ENCODE data around the gene AKAP8L. TPM values are rescaled to one million over a fixed set of nuclear protein-coding genes. Genes with fewer than 3 reads are reported as not detected.

Gene AKAP8L
- total and polyA plus RNA-seq, 2 of the 8 experiments (the other 6 are each of a cell fraction or from before 2014, with no cell fraction given): 75.1 to 138 TPM

DNA sequence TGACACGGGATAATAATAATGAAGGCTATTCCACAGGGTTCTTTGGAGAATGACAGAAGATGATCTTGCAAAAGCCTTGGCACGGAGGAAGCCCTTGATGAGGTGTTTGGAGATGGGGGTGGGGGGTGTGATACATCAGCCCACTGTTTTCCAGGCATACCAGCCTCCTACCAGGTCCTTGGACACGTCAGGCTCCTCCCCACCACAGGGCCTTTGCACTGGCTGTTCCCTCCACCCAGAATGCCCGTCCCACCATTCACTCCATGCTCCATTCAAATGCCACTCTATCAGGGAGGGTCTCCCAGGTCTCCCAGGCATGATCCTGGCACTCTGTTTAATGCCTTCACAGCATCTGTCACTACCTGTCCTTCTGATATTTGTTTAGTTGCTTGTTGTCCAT, 28.3 kb upstream of the AKAP8L start:
- Histone ChIP-seq H4K20me1 (replicated peaks in 1 of 2; ENCODE audit: control insufficient read depth in 1 of 2, insufficient read depth in 2 of 2, low read length in 2 of 2) (no peaks in the 10 kb centered on the region), H3K23me2 (ENCODE audit: low read depth, low read length) (peaks cover 15% of the 10 kb centered on the region; the same call in 1 of the 2 replicates), H3K56ac (replicated peaks; ENCODE audit: insufficient read length, low read depth, low read length) (no peak overlapping the region), H4K8ac (ENCODE audit: extremely low read depth, insufficient read depth, low read length) (no peak overlapping the region), H3K9me3 (ENCODE audit: insufficient read depth in 2 of 2, low read depth in 1 of 2, low read length in 1 of 2) (no peaks in the 10 kb centered on the region), H3K4me3 (ENCODE audit: extremely low read depth in 1 of 4, insufficient read depth in 2 of 4, low read depth in 3 of 4, low read length in 4 of 4) (no peak overlapping the region), H3K23ac (ENCODE audit: insufficient read length) (no peak overlapping the region), H3K79me2 (ENCODE audit: control insufficient read depth in 1 of 2, insufficient read depth in 2 of 2, low read length in 2 of 2) (no peaks in the 10 kb centered on the region), H3K4me2 (ENCODE audit: insufficient read depth in 1 of 2, low read depth in 2 of 2, low read length in 2 of 2) (no peak overlapping the region), H4K91ac (replicated peaks; ENCODE audit: insufficient read length, low read length) (no peak overlapping the region), H2BK120ac (replicated peaks; ENCODE audit: low read depth, low read length) (no peak overlapping the region), H3K36me3 (ENCODE audit: control insufficient read depth in 2 of 4, insufficient read depth in 4 of 4, low read length in 3 of 4) (no peaks in the 10 kb centered on the region), H2BK15ac (ENCODE audit: low read length) (no peak overlapping the region), H3K79me1 (ENCODE audit: low read depth, low read length) (no peaks in the 10 kb centered on the region), H3K9ac (replicated peaks in 1 of 4; ENCODE audit: extremely low read depth in 1 of 4, low read depth in 3 of 4, low read length in 3 of 4) (no peak overlapping the region), H3K27me3 (replicated peaks in 1 of 4; ENCODE audit: control insufficient read depth in 3 of 4, extremely low read depth in 1 of 4, insufficient read depth in 3 of 4, low read length in 3 of 4) (peaks cover 0 to 2% (median 0%) of the 10 kb centered on the region in 4 experiments; a peak in 1 of 7 replicates), H2BK20ac (ENCODE audit: low read length) (no peak overlapping the region), H4K5ac (ENCODE audit: insufficient read length, low read depth, low read length) (no peak overlapping the region), H2BK12ac (ENCODE audit: low read depth, low read length) (no peak overlapping the region), H2BK5ac (ENCODE audit: low read depth, low read length) (no peak overlapping the region), H3K14ac (ENCODE audit: insufficient read length) (no peak overlapping the region), H2AK5ac (ENCODE audit: low read depth, low read length) (no peak overlapping the region), H3K4ac (replicated peaks; ENCODE audit: insufficient read length, low read depth, low read length) (no peak overlapping the region), H3K27ac (ENCODE audit: low read depth, low read length) (no peak overlapping the region), H3K18ac (ENCODE audit: extremely low read depth, low read length) (no peak overlapping the region), H2AFZ (ENCODE audit: low read length) (no peak overlapping the region), H3K4me1 (replicated peaks in 1 of 4; ENCODE audit: control insufficient read depth in 3 of 4, insufficient read depth in 4 of 4, low read length in 3 of 4) (peaks cover 0 to 9% (median 2%) of the 10 kb centered on the region in 4 experiments; a peak in 6 of 7 replicates)
- no peak for FAIRE-seq
- ChIA-PET POLR2A (ENCODE audit: partially characterized antibody) (interaction anchor here (1.3 to 2.5 kb wide), 3 partner anchors 10 to 29 kb away, joined by 5 to 15 read pairs (median 8); partner anchors contain the start of gene AKAP8L), CTCF (ENCODE audit: partially characterized antibody) (interaction anchor here (1.8 kb wide), 1 partner anchor 8 kb away, joined by 8 read pairs; no protein-coding TSS in a partner anchor)
- DNase-seq (ENCODE audit: low read depth in 1 of 2, low spot score in 2 of 2): no peak
- 80% methylated on average over 4 of the region's 4 CpGs; no CpG with 5 or more reads in 1 of the 2 experiments for WGBS, 2 experiments (ENCODE audit: extremely low coverage in 1 of 2, insufficient coverage in 1 of 2, insufficient read length in 1 of 2, insufficient replicate concordance in 2 of 2, low coverage in 1 of 2, low lambda C conversion rate in 2 of 2, missing lambda C conversion rate in 1 of 2)
- TF ChIP-seq RXRA (IDR thresholded peaks at IDR 0.05; ENCODE audit: insufficient read depth, low read depth, low read length): no peak
- TF ChIP-seq TCF12 (IDR thresholded peaks at IDR 0.05; ENCODE audit: low read depth, low read length): no peak
- TF ChIP-seq, protein P1, sequence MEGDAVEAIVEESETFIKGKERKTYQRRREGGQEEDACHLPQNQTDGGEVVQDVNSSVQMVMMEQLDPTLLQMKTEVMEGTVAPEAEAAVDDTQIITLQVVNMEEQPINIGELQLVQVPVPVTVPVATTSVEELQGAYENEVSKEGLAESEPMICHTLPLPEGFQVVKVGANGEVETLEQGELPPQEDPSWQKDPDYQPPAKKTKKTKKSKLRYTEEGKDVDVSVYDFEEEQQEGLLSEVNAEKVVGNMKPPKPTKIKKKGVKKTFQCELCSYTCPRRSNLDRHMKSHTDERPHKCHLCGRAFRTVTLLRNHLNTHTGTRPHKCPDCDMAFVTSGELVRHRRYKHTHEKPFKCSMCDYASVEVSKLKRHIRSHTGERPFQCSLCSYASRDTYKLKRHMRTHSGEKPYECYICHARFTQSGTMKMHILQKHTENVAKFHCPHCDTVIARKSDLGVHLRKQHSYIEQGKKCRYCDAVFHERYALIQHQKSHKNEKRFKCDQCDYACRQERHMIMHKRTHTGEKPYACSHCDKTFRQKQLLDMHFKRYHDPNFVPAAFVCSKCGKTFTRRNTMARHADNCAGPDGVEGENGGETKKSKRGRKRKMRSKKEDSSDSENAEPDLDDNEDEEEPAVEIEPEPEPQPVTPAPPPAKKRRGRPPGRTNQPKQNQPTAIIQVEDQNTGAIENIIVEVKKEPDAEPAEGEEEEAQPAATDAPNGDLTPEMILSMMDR (IDR thresholded peaks at IDR 0.05; ENCODE audit: control extremely low read depth in 1 of 3, insufficient read depth in 1 of 3, low read depth in 1 of 3, low read length in 3 of 3): no peak
- TF ChIP-seq ZNF274 (IDR thresholded peaks at IDR 0.05; ENCODE audit: borderline replicate concordance, extremely low read depth, low read length): no peak
- TF ChIP-seq TEAD4 (IDR thresholded peaks at IDR 0.05; ENCODE audit: low read depth, low read length): no peak
- no peak for TF ChIP-seq HDAC2 (IDR thresholded peaks at IDR 0.05; ENCODE audit: borderline replicate concordance in 1 of 2, low read depth in 2 of 2, low read length in 2 of 2)
- no peak for TF ChIP-seq CBX5 (IDR thresholded peaks at IDR 0.05; ENCODE audit: low read depth, low read length)
- no peak for TF ChIP-seq KDM5A (IDR thresholded peaks at IDR 0.05; ENCODE audit: low read length)
- no peak for TF ChIP-seq MAFK (IDR thresholded peaks at IDR 0.05; ENCODE audit: low read depth, low read length)
- TF ChIP-seq RAD21 (IDR thresholded peaks at IDR 0.05 in 1 of 2, conservative IDR thresholded peaks at IDR 0.05 in 1 of 2; ENCODE audit: low read depth in 2 of 2, low read length in 2 of 2): no peak
- TF ChIP-seq BRCA1 (IDR thresholded peaks at IDR 0.05; ENCODE audit: low read depth, low read length): no peak

Data from H1 (cell line).